IMR-90 (cell line): ENCODE measurements around the gene ASPHD2. TPM values are rescaled to one million over a fixed set of nuclear protein-coding genes. Genes with fewer than 3 reads are reported as not detected.

Source experiments
- ATAC-seq: fragments of 200-7000 bp; cut with Tn5 transposase; 2 replicates; pipeline ENCODE4 v1.9.1; 2020; ENCODE audit warnings: low read depth, mild to moderate bottlenecking, moderate library complexity
- BruUV-seq: library from RNA; stranded (reverse); fragments of 400-500 nt; replicated peaks from 2 replicates; lab custom pipeline; 2021; lab: Mats Ljungman, UMichigan
- CTCF ChIA-PET: fragments of 300-600 bp; formaldehyde crosslinking; extraction: SDS; loops from one replicate; lab custom pipeline; 2021; ENCODE audit warnings: antibody characterized with exemption; lab: Yijun Ruan, JAX
- POLR2A ChIA-PET: fragments of 300-600 bp; sonication (Branson Sonifier 250); formaldehyde crosslinking; loops from one replicate; lab custom pipeline; 2022; ENCODE audit warnings: antibody characterized with exemption; ENCODE audit not compliant: unreplicated experiment; lab: Charles Lee
- DNase-seq: peaks from one replicate; pipeline ENCODE4 v3.0.0; 2013
- H2AFZ ChIP-seq: replicated peaks from 2 replicates; pipeline ENCODE3; 2013; ENCODE audit warnings: low read length, mild to moderate bottlenecking; ENCODE audit not compliant: poor library complexity
- H2AK5ac ChIP-seq: 2 replicates; pipeline ENCODE4 v1.6.1; 2013; ENCODE audit warnings: low read depth, low read length, inconsistent platforms
- H2AK9ac ChIP-seq: replicated peaks from 2 replicates; pipeline ENCODE3; 2013; ENCODE audit warnings: mild to moderate bottlenecking, low read depth, low read length, moderate library complexity; ENCODE audit not compliant: poor library complexity
- H2BK120ac ChIP-seq: 2 replicates; pipeline ENCODE4 v1.6.1; 2013; ENCODE audit warnings: low read depth, low read length, inconsistent platforms
- H2BK15ac ChIP-seq: 3 replicates; pipeline ENCODE4 v1.6.1; 2013; ENCODE audit warnings: low read depth, low read length, inconsistent platforms
- H2BK20ac ChIP-seq: 2 replicates; pipeline ENCODE4 v1.6.1; 2013; ENCODE audit warnings: low read depth, mild to moderate bottlenecking, inconsistent platforms, low read length, moderate library complexity
- H2BK5ac ChIP-seq: 2 replicates; pipeline ENCODE4 v1.6.1; 2013; ENCODE audit warnings: mild to moderate bottlenecking, low read depth, low read length, inconsistent platforms; ENCODE audit not compliant: poor library complexity, severe bottlenecking
- H3K14ac ChIP-seq: replicated peaks from 2 replicates; pipeline ENCODE4 v1.6.1; 2013; ENCODE audit warnings: low read depth, low read length, inconsistent platforms
- H3K18ac ChIP-seq: 2 replicates; pipeline ENCODE4 v1.6.1; 2013; ENCODE audit warnings: low read depth, low read length, control low read depth
- H3K23ac ChIP-seq: 2 replicates; pipeline ENCODE4 v1.6.1; 2013; ENCODE audit warnings: low read depth, low read length, inconsistent platforms
- H3K27ac ChIP-seq: 2 replicates; pipeline ENCODE4 v1.5.1; 2013; ENCODE audit warnings: mild to moderate bottlenecking, control low read depth, low read length; ENCODE audit not compliant: insufficient read depth
- H3K27me3 ChIP-seq: 2 replicates; pipeline ENCODE4 v1.6.1; 2013; ENCODE audit warnings: low read length; ENCODE audit not compliant: control insufficient read depth, insufficient read depth
- H3K36me3 ChIP-seq: 2 replicates; pipeline ENCODE4 v1.6.1; 2013; ENCODE audit warnings: low read length, mixed read lengths; ENCODE audit not compliant: control insufficient read depth, insufficient read depth
- H3K4ac ChIP-seq: 2 replicates; pipeline ENCODE4 v1.6.1; 2013; ENCODE audit warnings: low read depth, low read length, inconsistent platforms
- H3K4me1 ChIP-seq: 2 replicates; pipeline ENCODE4 v1.6.1; 2013; ENCODE audit warnings: low read length, mixed read lengths; ENCODE audit not compliant: control insufficient read depth, insufficient read depth
- H3K4me2 ChIP-seq: 2 replicates; pipeline ENCODE4 v1.6.1; 2013; ENCODE audit warnings: low read depth, mild to moderate bottlenecking, control low read depth, low read length, moderate library complexity
- H3K4me3 ChIP-seq: 2 replicates; pipeline ENCODE4 v1.5.1; 2013; ENCODE audit warnings: low read depth, mild to moderate bottlenecking, control low read depth, low read length, moderate library complexity; ENCODE audit not compliant: insufficient read depth
- H3K56ac ChIP-seq: 2 replicates; pipeline ENCODE4 v1.6.1; 2013; ENCODE audit warnings: low read length, inconsistent platforms; ENCODE audit not compliant: insufficient read depth; ENCODE audit errors: extremely low read depth
- H3K79me1 ChIP-seq, 2 experiments: 2 replicates each; pipeline ENCODE4 v1.6.1; 2013; ENCODE audit warnings: low read length in 2 of 2, inconsistent platforms in 1 of 2, low read depth in 1 of 2
- H3K9ac ChIP-seq: 2 replicates; pipeline ENCODE4 v1.6.1; 2013; ENCODE audit warnings: low read depth, low read length, control low read depth
- H3K9me1 ChIP-seq: 2 replicates; pipeline ENCODE4 v1.6.1; 2013; ENCODE audit warnings: low read length, inconsistent platforms; ENCODE audit not compliant: insufficient read depth
- H3K9me3 ChIP-seq: 2 replicates; pipeline ENCODE4 v1.6.1; 2013; ENCODE audit warnings: low read length; ENCODE audit not compliant: control insufficient read depth, insufficient read depth
- H4K20me1 ChIP-seq: 2 replicates; pipeline ENCODE4 v1.6.1; 2013; ENCODE audit warnings: low read length, inconsistent platforms; ENCODE audit not compliant: insufficient read depth
- H4K5ac ChIP-seq: 2 replicates; pipeline ENCODE4 v1.6.1; 2013; ENCODE audit warnings: mild to moderate bottlenecking, low read depth, low read length, control low read depth
- H4K8ac ChIP-seq, 2 experiments: 2 replicates each; pipeline ENCODE4 v1.6.1; 2013; ENCODE audit warnings: low read depth in 2 of 2, low read length in 2 of 2, control low read depth in 1 of 2, inconsistent platforms in 1 of 2
- H4K91ac ChIP-seq: 2 replicates; pipeline ENCODE4 v1.6.1; 2013; ENCODE audit warnings: low read depth, low read length, inconsistent platforms; ENCODE audit not compliant: insufficient read depth
- BHLHE40 ChIP-seq: fragments of 150-350 bp; IDR thresholded peaks from 2 replicates; pipeline ENCODE4 v1.6.1; 2016; ENCODE audit warnings: mild to moderate bottlenecking, low read depth, low read length
- CEBPB ChIP-seq: IDR thresholded peaks from 2 replicates; pipeline ENCODE4 v1.6.1; 2012; ENCODE audit warnings: low read depth, low read length, improper control_type of control experiment
- CHD1 ChIP-seq: IDR thresholded peaks from 2 replicates; pipeline ENCODE4 v1.6.1; 2012; ENCODE audit warnings: low read depth, low read length, improper control_type of control experiment
- FOS ChIP-seq: fragments of 150-350 bp; IDR thresholded peaks from 2 replicates; pipeline ENCODE4 v1.6.1; 2016; ENCODE audit warnings: low read depth, low read length
- MAFK ChIP-seq: IDR thresholded peaks from 2 replicates; pipeline ENCODE4 v1.6.1; 2012; ENCODE audit warnings: low read depth, low read length, improper control_type of control experiment
- MAZ ChIP-seq: IDR thresholded peaks from 2 replicates; pipeline ENCODE4 v1.6.1; 2012; ENCODE audit warnings: low read depth, mild to moderate bottlenecking, low read length, improper control_type of control experiment, moderate library complexity, borderline replicate concordance
- MXI1 ChIP-seq: IDR thresholded peaks from 2 replicates; pipeline ENCODE4 v1.6.1; 2012; ENCODE audit warnings: low read depth, mild to moderate bottlenecking, low read length, moderate library complexity, borderline replicate concordance
- NFE2L2 ChIP-seq: fragments of 150-350 bp; IDR thresholded peaks from 2 replicates; pipeline ENCODE4 v1.6.1; 2016; ENCODE audit warnings: low read depth, mild to moderate bottlenecking, low read length
- POLR2A ChIP-seq: IDR thresholded peaks from 2 replicates; pipeline ENCODE4 v1.6.1; 2012; ENCODE audit warnings: mild to moderate bottlenecking, low read depth, low read length
- RAD21 ChIP-seq: IDR thresholded peaks from 2 replicates; pipeline ENCODE4 v1.6.1; 2012; ENCODE audit warnings: low read length, improper control_type of control experiment
- RCOR1 ChIP-seq: IDR thresholded peaks from 2 replicates; pipeline ENCODE4 v1.6.1; 2012; ENCODE audit warnings: mild to moderate bottlenecking, low read length, improper control_type of control experiment; ENCODE audit not compliant: insufficient replicate concordance
- RFX5 ChIP-seq: IDR thresholded peaks from 2 replicates; pipeline ENCODE4 v1.8.0; 2012; ENCODE audit warnings: low read depth, mild to moderate bottlenecking, low read length, moderate library complexity
- SMC3 ChIP-seq: fragments of 150-350 bp; IDR thresholded peaks from 2 replicates; pipeline ENCODE4 v1.6.1; 2016; ENCODE audit warnings: low read depth, mild to moderate bottlenecking, antibody characterized with exemption, low read length, moderate library complexity
- WGBS, 2 experiments: methylation state at CpG; one replicate each; pipeline versions ENCODE4 v1.1.5 to v1.1.7; 2013; ENCODE audit warnings: missing lambda C conversion rate in 2 of 2; ENCODE audit not compliant: insufficient read length in 1 of 2; ENCODE audit errors: extremely low coverage in 2 of 2; 5-methylcytosine and 5-hydroxymethylcytosine counted together
- dilution Hi-C: fragments of 300-500 bp; cut with HindIII; formaldehyde crosslinking; loops from one replicate; pipeline ENCODE4 v1.14.3; 2018; ENCODE audit warnings: low sequenced_read_pairs; ENCODE audit not compliant: unreplicated experiment
- in situ Hi-C: fragments of 300-500 bp; cut with MboI; formaldehyde crosslinking; loops from 3 replicates; pipeline ENCODE4 v1.14.3; 2019; ENCODE audit warnings: low sequenced_read_pairs, inconsistent platforms, mixed read lengths
- intact Hi-C: fragments of 100-400 bp; cut with micrococcal nuclease; formaldehyde crosslinking; loops from 2 replicates; pipeline ENCODE4 v1.10.0; 2022
- polyA plus RNA-seq, 3 experiments: library from polyadenylated mRNA; depleted of rRNA; stranded (reverse); fragments of >200 nt; gene quantifications; 2 replicates each; pipeline ENCODE4 v1.2.3, GENCODE V29; 2012; ENCODE audit warnings: low replicate concordance in 1 of 3
- total RNA-seq: library from RNA; depleted of rRNA; stranded (reverse); fragments of >200 nt; gene quantifications from 2 replicates; pipeline ENCODE4 v1.2.3, GENCODE V29; 2012
- TF ChIP-seq, protein P1 (sequence below): conservative IDR thresholded peaks from 2 replicates; pipeline ENCODE4 v1.5.1; 2012; ENCODE audit warnings: mild to moderate bottlenecking, low read depth, low read length, improper control_type of control experiment
- TF ChIP-seq, protein P2 (sequence below): fragments of 150-350 bp; IDR thresholded peaks from 2 replicates; pipeline ENCODE4 v1.6.1; 2016; ENCODE audit warnings: low read depth, mild to moderate bottlenecking, low read length, moderate library complexity, borderline replicate concordance
- TF ChIP-seq, protein P3 (sequence below): fragments of 150-350 bp; IDR thresholded peaks from 2 replicates; pipeline ENCODE4 v1.6.1; 2017; ENCODE audit warnings: mild to moderate bottlenecking, antibody characterized with exemption, low read length, low read depth

The ASPHD2 gene
- total and polyA plus RNA-seq, 2 of the 4 experiments (the other 2 are of a cell fraction), result 1.3 to 1.4 TPM

DNA sequence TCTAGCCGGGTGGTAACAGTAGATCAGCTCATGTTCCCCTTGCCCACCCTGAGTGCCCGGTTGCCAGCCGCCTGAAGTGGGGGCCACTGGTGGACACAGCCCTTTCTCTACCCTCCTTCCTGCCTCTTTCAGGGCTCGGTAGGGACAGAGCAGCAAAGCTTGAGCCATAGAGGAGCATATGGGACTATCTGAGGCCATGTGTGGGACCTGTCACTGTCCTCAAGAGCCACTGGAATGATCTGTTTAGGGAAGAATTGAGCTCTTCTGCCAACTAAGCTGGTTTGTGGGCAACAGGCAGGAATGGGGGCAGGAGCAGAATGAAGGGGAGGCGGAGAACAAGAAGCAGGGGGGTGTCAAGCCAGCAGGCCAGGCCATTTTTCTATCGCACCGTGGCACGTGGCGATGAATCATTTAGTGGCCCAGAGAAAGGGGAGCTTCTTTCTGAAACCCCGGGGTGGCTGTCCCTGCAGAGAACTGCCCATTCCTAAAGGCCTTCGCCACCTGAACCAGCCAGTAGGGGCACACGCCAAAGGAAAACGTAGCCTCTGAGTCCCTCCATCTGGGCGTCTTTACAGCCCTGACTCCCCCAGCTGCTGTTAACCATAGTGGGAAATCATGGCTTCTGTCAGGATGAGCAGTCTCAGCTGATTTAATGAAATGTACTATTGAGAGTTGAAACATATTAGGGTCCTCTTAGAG lies 8.8 kb downstream of the ASPHD2 start:
- CTCF ChIA-PET, result interaction anchor here (0.6 to 0.7 kb wide), 2 partner anchors 16 to 43 kb away, joined by 3 to 9 read pairs; no protein-coding TSS in a partner anchor
- H3K4me1 ChIP-seq, result no peaks in the 10 kb centered on the region
- H2BK15ac ChIP-seq, result no peak overlapping the region
- TF ChIP-seq SMC3 (no peak), MAFK (no peak), NFE2L2 (no peak), CHD1 (no peak), MXI1 (no peak), RFX5 (no peak), RAD21 (no peak), MAZ (no peak), CEBPB (no peak), BHLHE40 (no peak), RCOR1 (no peak), POLR2A (no peak), FOS (no peak)
- TF ChIP-seq, protein P1, sequence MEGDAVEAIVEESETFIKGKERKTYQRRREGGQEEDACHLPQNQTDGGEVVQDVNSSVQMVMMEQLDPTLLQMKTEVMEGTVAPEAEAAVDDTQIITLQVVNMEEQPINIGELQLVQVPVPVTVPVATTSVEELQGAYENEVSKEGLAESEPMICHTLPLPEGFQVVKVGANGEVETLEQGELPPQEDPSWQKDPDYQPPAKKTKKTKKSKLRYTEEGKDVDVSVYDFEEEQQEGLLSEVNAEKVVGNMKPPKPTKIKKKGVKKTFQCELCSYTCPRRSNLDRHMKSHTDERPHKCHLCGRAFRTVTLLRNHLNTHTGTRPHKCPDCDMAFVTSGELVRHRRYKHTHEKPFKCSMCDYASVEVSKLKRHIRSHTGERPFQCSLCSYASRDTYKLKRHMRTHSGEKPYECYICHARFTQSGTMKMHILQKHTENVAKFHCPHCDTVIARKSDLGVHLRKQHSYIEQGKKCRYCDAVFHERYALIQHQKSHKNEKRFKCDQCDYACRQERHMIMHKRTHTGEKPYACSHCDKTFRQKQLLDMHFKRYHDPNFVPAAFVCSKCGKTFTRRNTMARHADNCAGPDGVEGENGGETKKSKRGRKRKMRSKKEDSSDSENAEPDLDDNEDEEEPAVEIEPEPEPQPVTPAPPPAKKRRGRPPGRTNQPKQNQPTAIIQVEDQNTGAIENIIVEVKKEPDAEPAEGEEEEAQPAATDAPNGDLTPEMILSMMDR, result no peak
- TF ChIP-seq, protein P2, sequence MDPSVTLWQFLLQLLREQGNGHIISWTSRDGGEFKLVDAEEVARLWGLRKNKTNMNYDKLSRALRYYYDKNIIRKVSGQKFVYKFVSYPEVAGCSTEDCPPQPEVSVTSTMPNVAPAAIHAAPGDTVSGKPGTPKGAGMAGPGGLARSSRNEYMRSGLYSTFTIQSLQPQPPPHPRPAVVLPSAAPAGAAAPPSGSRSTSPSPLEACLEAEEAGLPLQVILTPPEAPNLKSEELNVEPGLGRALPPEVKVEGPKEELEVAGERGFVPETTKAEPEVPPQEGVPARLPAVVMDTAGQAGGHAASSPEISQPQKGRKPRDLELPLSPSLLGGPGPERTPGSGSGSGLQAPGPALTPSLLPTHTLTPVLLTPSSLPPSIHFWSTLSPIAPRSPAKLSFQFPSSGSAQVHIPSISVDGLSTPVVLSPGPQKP, result no peak
- TF ChIP-seq, protein P3, sequence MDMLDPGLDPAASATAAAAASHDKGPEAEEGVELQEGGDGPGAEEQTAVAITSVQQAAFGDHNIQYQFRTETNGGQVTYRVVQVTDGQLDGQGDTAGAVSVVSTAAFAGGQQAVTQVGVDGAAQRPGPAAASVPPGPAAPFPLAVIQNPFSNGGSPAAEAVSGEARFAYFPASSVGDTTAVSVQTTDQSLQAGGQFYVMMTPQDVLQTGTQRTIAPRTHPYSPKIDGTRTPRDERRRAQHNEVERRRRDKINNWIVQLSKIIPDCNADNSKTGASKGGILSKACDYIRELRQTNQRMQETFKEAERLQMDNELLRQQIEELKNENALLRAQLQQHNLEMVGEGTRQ, result no peak
- no peak overlapping the region for H3K18ac ChIP-seq
- no peak overlapping the region for H2AK9ac ChIP-seq
- no peaks in the 10 kb centered on the region for H3K79me1 ChIP-seq
- H3K4me2 ChIP-seq, result no peak overlapping the region
- in situ Hi-C loops, result no loop called here
- no peak overlapping the region for H3K56ac ChIP-seq
- no peak overlapping the region for H2BK120ac ChIP-seq
- DNase-seq (no peak), ATAC-seq (no peak)
- no peak overlapping the region for H3K4me3 ChIP-seq
- no peak overlapping the region for H3K14ac ChIP-seq
- no peak overlapping the region for H3K9ac ChIP-seq
- no peaks in the 10 kb centered on the region for H4K20me1 ChIP-seq
- H3K27ac ChIP-seq, result no peak overlapping the region
- WGBS, 2 experiments, result 84% methylated on average over 10 of the region's 14 CpGs; no CpG with 5 or more reads in 1 of the 2 experiments
- no TSS peak for BruUV-seq
- H4K91ac ChIP-seq, result no peak overlapping the region
- H4K8ac ChIP-seq, result no peak overlapping the region
- H2BK5ac ChIP-seq, result no peak overlapping the region
- dilution Hi-C loops, result no loop called here
- H3K36me3 ChIP-seq, result no peaks in the 10 kb centered on the region; the same call in 1 of the 2 replicates
- POLR2A ChIA-PET, result no interaction called here
- H3K4ac ChIP-seq, result no peak overlapping the region
- no peak overlapping the region for H2BK20ac ChIP-seq
- H3K23ac ChIP-seq, result no peak overlapping the region
- no peak overlapping the region for H2AK5ac ChIP-seq
- H4K5ac ChIP-seq, result no peak overlapping the region
- no peak overlapping the region for H2AFZ ChIP-seq
- H3K9me1 ChIP-seq, result no peaks in the 10 kb centered on the region
- no peaks in the 10 kb centered on the region for H3K27me3 ChIP-seq
- H3K9me3 ChIP-seq, result no peaks in the 10 kb centered on the region
- intact Hi-C loops, result no loop called here
